ENCODE data around the gene PAQR8. TPM values are rescaled to one million over a fixed set of nuclear protein-coding genes. Genes with fewer than 3 reads are reported as not detected.
A peak's percentile ranks its signal among the peaks of the same experiment; 100 is the strongest.

Gene PAQR8
- total and polyA plus RNA-seq, 2 of the 4 experiments (the other 2 are of a cell fraction) = 1.4 to 1.6 TPM

GRCh38 chr6:52363228-52363867 lies 1.4 kb downstream of the PAQR8 start:
- Histone ChIP-seq H3K27me3 (ENCODE audit: control insufficient read depth, insufficient read depth, low read length) (no peaks in the 10 kb centered on the region), H3K9ac (ENCODE audit: low read depth, low read length) (no peak overlapping the region), H3K36me3 (ENCODE audit: control insufficient read depth, insufficient read depth, low read length) (no peaks in the 10 kb centered on the region), H3K4me1 (ENCODE audit: control insufficient read depth, insufficient read depth, low read length) (peaks cover 15% of the 10 kb centered on the region), H3K18ac (ENCODE audit: low read depth, low read length) (no peak overlapping the region), H4K8ac (ENCODE audit: low read depth in 2 of 2, low read length in 2 of 2) (no peak overlapping the region), H3K79me1 (ENCODE audit: low read depth in 1 of 2, low read length in 2 of 2) (peaks cover 0 to 15% of the 10 kb centered on the region in 2 experiments; a peak in 2 of 4 replicates), H2BK5ac (ENCODE audit: low read depth, low read length, poor library complexity, severe bottlenecking) (no peak overlapping the region), H3K4me2 (ENCODE audit: low read depth, low read length) (peak overlapping the region; percentile 90), H4K5ac (ENCODE audit: low read depth, low read length) (no peak overlapping the region), H3K4ac (ENCODE audit: low read depth, low read length) (no peak overlapping the region), H2BK15ac (ENCODE audit: low read depth, low read length) (no peak overlapping the region), H3K23ac (ENCODE audit: low read depth, low read length) (peak overlapping the region; percentile 80), H2BK20ac (ENCODE audit: low read depth, low read length) (no peak overlapping the region), H3K14ac (replicated peaks; ENCODE audit: low read depth, low read length) (no peak overlapping the region), H3K27ac (ENCODE audit: insufficient read depth, low read length) (no peak overlapping the region), H2AFZ (replicated peaks; ENCODE audit: low read length, poor library complexity) (peak overlapping the region; percentile 90), H3K56ac (ENCODE audit: extremely low read depth, insufficient read depth, low read length) (no peak overlapping the region), H2AK9ac (replicated peaks; ENCODE audit: low read depth, low read length, poor library complexity) (peak overlapping the region; percentile 84), H4K20me1 (ENCODE audit: insufficient read depth, low read length) (no peaks in the 10 kb centered on the region; the same call in 1 of the 2 replicates), H3K9me3 (ENCODE audit: control insufficient read depth, insufficient read depth, low read length) (no peaks in the 10 kb centered on the region), H3K4me3 (ENCODE audit: insufficient read depth, low read depth, low read length) (peak overlapping the region; percentile 86), H3K9me1 (ENCODE audit: insufficient read depth, low read length) (peaks cover 3% of the 10 kb centered on the region), H4K91ac (ENCODE audit: insufficient read depth, low read depth, low read length) (no peak overlapping the region), H2BK120ac (ENCODE audit: low read depth, low read length) (peak overlapping the region; percentile 8; the same call in 1 of the 2 replicates), H2AK5ac (ENCODE audit: low read depth, low read length) (peak overlapping the region; percentile 66; the same call in 1 of the 2 replicates)
- dilution Hi-C loops (cut with HindIII; ENCODE audit: low sequenced_read_pairs, unreplicated experiment) (no loop called here), intact Hi-C loops (cut with micrococcal nuclease) (loop anchor here (2.0 kb wide), 1 partner anchor 77 kb away; no protein-coding TSS in a partner anchor), in situ Hi-C loops (cut with MboI; ENCODE audit: low sequenced_read_pairs) (no loop called here)
- ATAC-seq (ENCODE audit: low read depth) (no peak), DNase-seq (peak; percentile 5)
- ChIA-PET CTCF (interaction anchor here (2.1 kb wide), 1 partner anchor 37 kb away, joined by 6 read pairs; no protein-coding TSS in a partner anchor), POLR2A (ENCODE audit: unreplicated experiment) (no interaction called here)
- no TSS peak for BruUV-seq (replicated peaks)
- WGBS, 2 experiments (ENCODE audit: extremely low coverage in 2 of 2, insufficient read length in 1 of 2) = 60% methylated on average over 1 of the region's 8 CpGs; no CpG with 5 or more reads in 1 of the 2 experiments
- TF ChIP-seq CTCF (conservative IDR thresholded peaks at IDR 0.05; ENCODE audit: low read depth, low read length) (no peak), SMC3 (IDR thresholded peaks at IDR 0.05; ENCODE audit: low read depth, low read length) (no peak), MAFK (IDR thresholded peaks at IDR 0.05; ENCODE audit: low read depth, low read length) (no peak), MXI1 (IDR thresholded peaks at IDR 0.05; ENCODE audit: borderline replicate concordance, low read depth, low read length) (no peak), POLR2A (IDR thresholded peaks at IDR 0.05; ENCODE audit: low read depth, low read length) (no peak), RAD21 (IDR thresholded peaks at IDR 0.05; ENCODE audit: low read length) (no peak), RFX5 (IDR thresholded peaks at IDR 0.05; ENCODE audit: low read depth, low read length) (no peak), USF2 (IDR thresholded peaks at IDR 0.05; ENCODE audit: low read depth, low read length) (no peak), RCOR1 (IDR thresholded peaks at IDR 0.05; ENCODE audit: insufficient replicate concordance, low read length) (no peak), CEBPB (IDR thresholded peaks at IDR 0.05; ENCODE audit: low read depth, low read length) (no peak), MAZ (IDR thresholded peaks at IDR 0.05; ENCODE audit: borderline replicate concordance, low read depth, low read length) (no peak), NFE2L2 (IDR thresholded peaks at IDR 0.05; ENCODE audit: low read depth, low read length) (no peak), CHD1 (IDR thresholded peaks at IDR 0.05; ENCODE audit: low read depth, low read length) (no peak), FOS (IDR thresholded peaks at IDR 0.05; ENCODE audit: low read depth, low read length) (no peak), BHLHE40 (IDR thresholded peaks at IDR 0.05; ENCODE audit: low read depth, low read length) (no peak)
